GM23338 (cell line): ENCODE results near the gene KRTAP12-4.

Source experiments
- CREB1 ChIP-seq: fragments of 250-450 bp; sonication (Bioruptor Pico); IDR thresholded peaks from 2 replicates; pipeline ENCODE4 v1.5.0; 2020; ENCODE audit warnings: low read depth, mild to moderate bottlenecking, moderate library complexity
- CTCF ChIP-seq, 2 experiments: fragments of 200-600 bp in 1 of 2; sonication (generic) in 1 of 2; conservative IDR thresholded peaks; 2 replicates each; pipeline versions ENCODE4 v1.5.1 to v1.6.1; 2016 to 2017; ENCODE audit warnings: antibody characterized with exemption in 2 of 2, low read depth in 2 of 2, mild to moderate bottlenecking in 2 of 2, moderate library complexity in 1 of 2
- EZH2 ChIP-seq: fragments of 200-600 bp; sonication (generic); IDR thresholded peaks from one replicate; pipeline ENCODE4 v1.8.0; 2017; ENCODE audit warnings: antibody characterized with exemption, mild to moderate bottlenecking, low read depth; ENCODE audit not compliant: unreplicated experiment
- EZH2phosphoT487 ChIP-seq: fragments of 200-600 bp; sonication (generic); IDR thresholded peaks from one replicate; pipeline ENCODE4 v1.8.1; 2018; ENCODE audit warnings: antibody characterized with exemption; ENCODE audit not compliant: unreplicated experiment
- JUNB ChIP-seq: IDR thresholded peaks from one replicate; pipeline ENCODE4 v1.6.1; 2016; ENCODE audit warnings: antibody characterized with exemption; ENCODE audit not compliant: unreplicated experiment
- NANOG ChIP-seq: IDR thresholded peaks from 2 replicates; pipeline ENCODE4 v1.6.1; 2016; ENCODE audit warnings: antibody characterized with exemption, borderline replicate concordance
- POLR2AphosphoS5 ChIP-seq: IDR thresholded peaks from 2 replicates; pipeline ENCODE4 v1.6.1; 2016; ENCODE audit warnings: antibody characterized with exemption, low read depth
- REST ChIP-seq: IDR thresholded peaks from one replicate; pipeline ENCODE4 v1.6.1; 2018; ENCODE audit warnings: antibody characterized with exemption; ENCODE audit not compliant: unreplicated experiment
- TF ChIP-seq, protein P1 (sequence below): fragments of 250-450 bp; sonication (Bioruptor Pico); IDR thresholded peaks from 2 replicates; pipeline ENCODE4 v1.5.0; 2020; ENCODE audit warnings: mild to moderate bottlenecking, moderate library complexity

DNA sequence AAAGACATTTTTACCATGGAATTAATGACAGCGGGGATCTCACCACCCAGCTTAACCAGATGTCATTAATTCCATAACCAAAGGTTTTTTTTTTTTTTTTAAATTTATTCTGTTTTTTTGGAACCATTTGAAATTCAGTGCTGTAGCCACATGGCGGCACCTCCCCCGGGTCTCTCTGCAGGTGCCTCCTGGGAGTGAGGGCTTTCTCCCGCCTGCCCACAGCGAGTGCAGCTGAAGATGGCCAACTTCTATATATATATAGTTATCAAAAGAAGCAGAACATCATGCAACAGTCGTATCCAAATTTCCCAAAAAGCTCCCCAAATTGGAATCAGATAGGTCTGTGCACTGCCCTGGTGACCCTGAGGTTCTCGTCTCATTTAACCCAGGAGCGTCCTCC lies 39.0 kb downstream of the KRTAP12-4 start:
- TF ChIP-seq CTCF (conservative IDR thresholded peaks at IDR 0.05; ENCODE audit: low read depth in 2 of 2) = no peak
- no peak for TF ChIP-seq EZH2
- no peak for TF ChIP-seq EZH2phosphoT487
- TF ChIP-seq POLR2AphosphoS5 = no peak
- no peak for TF ChIP-seq CREB1 (CRISPR knock-in tag)
- TF ChIP-seq, protein P1, sequence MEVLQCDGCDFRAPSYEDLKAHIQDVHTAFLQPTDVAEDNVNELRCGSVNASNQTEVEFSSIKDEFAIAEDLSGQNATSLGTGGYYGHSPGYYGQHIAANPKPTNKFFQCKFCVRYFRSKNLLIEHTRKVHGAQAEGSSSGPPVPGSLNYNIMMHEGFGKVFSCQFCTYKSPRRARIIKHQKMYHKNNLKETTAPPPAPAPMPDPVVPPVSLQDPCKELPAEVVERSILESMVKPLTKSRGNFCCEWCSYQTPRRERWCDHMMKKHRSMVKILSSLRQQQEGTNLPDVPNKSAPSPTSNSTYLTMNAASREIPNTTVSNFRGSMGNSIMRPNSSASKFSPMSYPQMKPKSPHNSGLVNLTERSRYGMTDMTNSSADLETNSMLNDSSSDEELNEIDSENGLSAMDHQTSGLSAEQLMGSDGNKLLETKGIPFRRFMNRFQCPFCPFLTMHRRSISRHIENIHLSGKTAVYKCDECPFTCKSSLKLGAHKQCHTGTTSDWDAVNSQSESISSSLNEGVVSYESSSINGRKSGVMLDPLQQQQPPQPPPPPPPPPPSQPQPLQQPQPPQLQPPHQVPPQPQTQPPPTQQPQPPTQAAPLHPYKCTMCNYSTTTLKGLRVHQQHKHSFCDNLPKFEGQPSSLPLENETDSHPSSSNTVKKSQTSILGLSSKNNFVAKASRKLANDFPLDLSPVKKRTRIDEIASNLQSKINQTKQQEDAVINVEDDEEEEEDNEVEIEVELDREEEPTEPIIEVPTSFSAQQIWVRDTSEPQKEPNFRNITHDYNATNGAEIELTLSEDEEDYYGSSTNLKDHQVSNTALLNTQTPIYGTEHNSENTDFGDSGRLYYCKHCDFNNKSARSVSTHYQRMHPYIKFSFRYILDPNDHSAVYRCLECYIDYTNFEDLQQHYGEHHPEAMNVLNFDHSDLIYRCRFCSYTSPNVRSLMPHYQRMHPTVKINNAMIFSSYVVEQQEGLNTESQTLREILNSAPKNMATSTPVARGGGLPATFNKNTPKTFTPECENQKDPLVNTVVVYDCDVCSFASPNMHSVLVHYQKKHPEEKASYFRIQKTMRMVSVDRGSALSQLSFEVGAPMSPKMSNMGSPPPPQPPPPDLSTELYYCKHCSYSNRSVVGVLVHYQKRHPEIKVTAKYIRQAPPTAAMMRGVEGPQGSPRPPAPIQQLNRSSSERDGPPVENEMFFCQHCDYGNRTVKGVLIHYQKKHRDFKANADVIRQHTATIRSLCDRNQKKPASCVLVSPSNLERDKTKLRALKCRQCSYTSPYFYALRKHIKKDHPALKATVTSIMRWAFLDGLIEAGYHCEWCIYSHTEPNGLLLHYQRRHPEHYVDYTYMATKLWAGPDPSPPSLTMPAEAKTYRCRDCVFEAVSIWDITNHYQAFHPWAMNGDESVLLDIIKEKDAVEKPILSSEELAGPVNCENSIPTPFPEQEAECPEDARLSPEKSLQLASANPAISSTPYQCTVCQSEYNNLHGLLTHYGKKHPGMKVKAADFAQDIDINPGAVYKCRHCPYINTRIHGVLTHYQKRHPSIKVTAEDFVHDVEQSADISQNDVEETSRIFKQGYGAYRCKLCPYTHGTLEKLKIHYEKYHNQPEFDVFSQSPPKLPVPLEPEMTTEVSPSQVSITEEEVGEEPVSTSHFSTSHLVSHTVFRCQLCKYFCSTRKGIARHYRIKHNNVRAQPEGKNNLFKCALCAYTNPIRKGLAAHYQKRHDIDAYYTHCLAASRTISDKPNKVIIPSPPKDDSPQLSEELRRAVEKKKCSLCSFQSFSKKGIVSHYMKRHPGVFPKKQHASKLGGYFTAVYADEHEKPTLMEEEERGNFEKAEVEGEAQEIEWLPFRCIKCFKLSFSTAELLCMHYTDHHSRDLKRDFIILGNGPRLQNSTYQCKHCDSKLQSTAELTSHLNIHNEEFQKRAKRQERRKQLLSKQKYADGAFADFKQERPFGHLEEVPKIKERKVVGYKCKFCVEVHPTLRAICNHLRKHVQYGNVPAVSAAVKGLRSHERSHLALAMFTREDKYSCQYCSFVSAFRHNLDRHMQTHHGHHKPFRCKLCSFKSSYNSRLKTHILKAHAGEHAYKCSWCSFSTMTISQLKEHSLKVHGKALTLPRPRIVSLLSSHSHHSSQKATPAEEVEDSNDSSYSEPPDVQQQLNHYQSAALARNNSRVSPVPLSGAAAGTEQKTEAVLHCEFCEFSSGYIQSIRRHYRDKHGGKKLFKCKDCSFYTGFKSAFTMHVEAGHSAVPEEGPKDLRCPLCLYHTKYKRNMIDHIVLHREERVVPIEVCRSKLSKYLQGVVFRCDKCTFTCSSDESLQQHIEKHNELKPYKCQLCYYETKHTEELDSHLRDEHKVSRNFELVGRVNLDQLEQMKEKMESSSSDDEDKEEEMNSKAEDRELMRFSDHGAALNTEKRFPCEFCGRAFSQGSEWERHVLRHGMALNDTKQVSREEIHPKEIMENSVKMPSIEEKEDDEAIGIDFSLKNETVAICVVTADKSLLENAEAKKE = no peak
- TF ChIP-seq REST = no peak
- TF ChIP-seq NANOG = no peak
- TF ChIP-seq JUNB = no peak
